GM23248 (cell line): ENCODE measurements around the gene KREMEN2. TPM values are rescaled to one million over a fixed set of nuclear protein-coding genes. Genes with fewer than 3 reads are reported as not detected.
"Not testable (repeated sequence)": the region's sequence is repeated elsewhere in the genome, so short reads cannot be mapped to it uniquely, and the experiment has no call there.

Experiments
- DNase-seq: peaks from one replicate; pipeline ENCODE4 v3.0.0-alpha.2; 2015
- H2AFZ ChIP-seq: fragments of 200-600 bp; sonication (generic); 2 replicates; pipeline ENCODE4 v1.6.1; 2016; ENCODE audit warnings: antibody characterized with exemption
- H3F3A ChIP-seq: fragments of 200-600 bp; sonication (generic); 2 replicates; pipeline ENCODE4 v1.6.1; 2016; ENCODE audit warnings: mild to moderate bottlenecking, antibody characterized with exemption, mixed run types; ENCODE audit not compliant: insufficient read depth
- H3K27ac ChIP-seq: fragments of 200-600 bp; sonication (generic); 2 replicates; pipeline ENCODE4 v1.5.1; 2016; ENCODE audit warnings: mild to moderate bottlenecking
- H3K27me3 ChIP-seq: fragments of 200-600 bp; sonication (generic); replicated peaks from 2 replicates; pipeline ENCODE4 v1.6.1; 2016; ENCODE audit warnings: mild to moderate bottlenecking; ENCODE audit not compliant: insufficient read depth
- H3K36me3 ChIP-seq: fragments of 200-600 bp; sonication (generic); 2 replicates; pipeline ENCODE4 v1.6.1; 2016; ENCODE audit warnings: low read depth, mild to moderate bottlenecking
- H3K4me1 ChIP-seq: fragments of 200-600 bp; sonication (generic); 2 replicates; pipeline ENCODE4 v1.6.1; 2016; ENCODE audit warnings: mild to moderate bottlenecking; ENCODE audit not compliant: insufficient read depth
- H3K4me2 ChIP-seq: fragments of 200-600 bp; sonication (generic); one replicate; pipeline ENCODE4 v1.6.1; 2016; ENCODE audit warnings: mild to moderate bottlenecking; ENCODE audit not compliant: unreplicated experiment
- H3K4me3 ChIP-seq: fragments of 200-600 bp; sonication (generic); 2 replicates; pipeline ENCODE4 v1.5.1; 2016; ENCODE audit warnings: mild to moderate bottlenecking
- H3K79me2 ChIP-seq: fragments of 200-600 bp; sonication (generic); 2 replicates; pipeline ENCODE4 v1.6.1; 2016; ENCODE audit warnings: mild to moderate bottlenecking; ENCODE audit not compliant: insufficient read depth
- H3K9ac ChIP-seq: fragments of 200-600 bp; sonication (generic); 2 replicates; pipeline ENCODE4 v1.6.1; 2016; ENCODE audit warnings: mild to moderate bottlenecking
- H3K9me2 ChIP-seq: fragments of 200-600 bp; sonication (generic); 2 replicates; pipeline ENCODE4 v1.6.1; 2016; ENCODE audit warnings: mixed run types, mild to moderate bottlenecking, moderate library complexity; ENCODE audit not compliant: insufficient read depth
- H3K9me3 ChIP-seq: fragments of 200-600 bp; sonication (generic); one replicate; pipeline ENCODE4 v1.6.1; 2017; ENCODE audit warnings: low read depth
- H4K20me1 ChIP-seq: fragments of 200-600 bp; sonication (generic); 2 replicates; pipeline ENCODE4 v1.6.0; 2016; ENCODE audit not compliant: insufficient read depth
- EZH2 ChIP-seq: fragments of 200-600 bp; sonication (generic); IDR thresholded peaks from 2 replicates; pipeline ENCODE4 v1.6.1; 2018; ENCODE audit warnings: antibody characterized with exemption, mild to moderate bottlenecking; ENCODE audit not compliant: insufficient read depth, poor library complexity, severe bottlenecking
- EZH2phosphoT487 ChIP-seq: fragments of 200-600 bp; sonication (generic); IDR thresholded peaks from 2 replicates; pipeline ENCODE4 v1.6.1; 2018; ENCODE audit warnings: antibody characterized with exemption, moderate library complexity, mild to moderate bottlenecking, low read depth; ENCODE audit not compliant: insufficient read depth
- WGBS, 2 experiments: methylation state at CpG; one replicate each; pipeline ENCODE4 v1.1.6; 2015 to 2017; ENCODE audit warnings: low lambda C conversion rate in 2 of 2, low coverage in 1 of 2; ENCODE audit errors: missing lambda C conversion rate in 2 of 2; 5-methylcytosine and 5-hydroxymethylcytosine counted together
- in situ Hi-C: fragments of 300-500 bp; cut with MboI; formaldehyde crosslinking; loops from 2 replicates; pipeline ENCODE4 v1.15.0; 2020
- polyA plus RNA-seq: library from polyadenylated mRNA; unstranded; fragments of >200 nt; fragmentation: Nextera tagmentation; extraction: Ambion mirVana; gene quantifications from 2 replicates; pipeline ENCODE4 v1.2.1, GENCODE V29; 2016
- total RNA-seq: library from RNA; depleted of rRNA; stranded (reverse); fragments of >200 nt; shearing (Covaris generic); gene quantifications from 2 replicates; pipeline ENCODE4 v1.2.3, GENCODE V29; 2014

The KREMEN2 gene
- total and polyA plus RNA-seq, 2 experiments from 2014 or later, result not detected

DNA sequence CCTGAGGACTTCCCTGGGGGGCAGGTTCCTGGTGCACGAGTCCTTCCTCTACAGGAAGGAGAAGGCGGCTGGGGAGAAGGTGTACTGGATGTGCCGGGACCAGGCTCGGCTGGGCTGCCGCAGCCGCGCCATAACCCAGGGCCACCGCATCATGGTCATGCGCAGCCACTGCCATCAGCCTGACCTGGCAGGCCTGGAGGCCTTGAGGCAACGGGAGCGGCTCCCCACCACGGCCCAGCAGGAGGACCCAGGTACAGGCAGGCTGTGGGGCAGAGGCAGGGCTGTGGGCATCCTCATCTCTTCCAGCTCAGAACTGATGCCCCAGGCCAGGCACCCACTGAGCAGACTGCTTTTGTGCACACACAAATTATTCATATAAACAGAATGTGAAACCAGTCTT lies 25.9 kb upstream of the KREMEN2 start:
- H3K27ac ChIP-seq, result no peak overlapping the region
- 93 to 96% methylated on average over 11 to 12 of the region's 12 CpGs for WGBS, 2 experiments
- no peaks in the 10 kb centered on the region for H3K9me2 ChIP-seq
- H4K20me1 ChIP-seq, result no peaks in the 10 kb centered on the region
- DNase-seq, result no peak
- no peak overlapping the region for H3K4me3 ChIP-seq
- H3K27me3 ChIP-seq, result no peaks in the 10 kb centered on the region
- no peak overlapping the region for H3K4me2 ChIP-seq
- peaks cover 23% of the 10 kb centered on the region; the same call in 1 of the 2 replicates for H3K36me3 ChIP-seq
- H3K79me2 ChIP-seq, result no peaks in the 10 kb centered on the region
- H3K9ac ChIP-seq, result no peak overlapping the region
- H3K9me3 ChIP-seq, result no peaks in the 10 kb centered on the region
- no peaks in the 10 kb centered on the region for H3F3A ChIP-seq
- H2AFZ ChIP-seq, result no peak overlapping the region
- no peaks in the 10 kb centered on the region for H3K4me1 ChIP-seq
- in situ Hi-C loops, result no loop called here
- no peak for TF ChIP-seq EZH2phosphoT487
- TF ChIP-seq EZH2, result no peak

DNA sequence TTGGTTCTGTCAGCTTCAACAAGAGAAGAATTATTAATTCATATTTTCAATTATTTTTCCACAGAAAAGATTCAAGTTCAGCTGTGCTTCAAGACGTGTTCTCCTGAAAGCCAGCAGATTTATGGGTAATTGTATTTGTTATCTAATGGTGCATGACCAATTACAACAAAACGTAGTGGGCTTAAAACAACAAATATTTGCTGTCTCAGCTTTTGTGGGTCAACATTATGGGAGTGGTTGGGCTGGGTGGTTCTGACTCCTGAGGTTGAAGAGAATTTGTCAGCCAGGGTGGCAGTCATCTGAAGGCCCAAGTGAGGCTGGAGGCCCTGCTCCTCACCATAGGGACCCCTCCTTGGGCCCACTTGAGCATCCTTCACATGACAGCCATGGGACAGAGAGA lies 24.1 kb upstream of the KREMEN2 start:
- Histone ChIP-seq H3K9ac (no peak overlapping the region), H3K9me3 (no peaks in the 10 kb centered on the region), H3K4me1 (no peaks in the 10 kb centered on the region), H3K4me3 (no peak overlapping the region), H3K79me2 (no peaks in the 10 kb centered on the region), H3K4me2 (no peak overlapping the region), H2AFZ (no peak overlapping the region), H4K20me1 (no peaks in the 10 kb centered on the region), H3F3A (no peaks in the 10 kb centered on the region), H3K36me3 (peaks cover 23% of the 10 kb centered on the region; the same call in 1 of the 2 replicates), H3K27me3 (no peaks in the 10 kb centered on the region), H3K9me2 (no peaks in the 10 kb centered on the region), H3K27ac (no peak overlapping the region)
- in situ Hi-C loops, result no loop called here
- no peak for TF ChIP-seq EZH2phosphoT487
- no peak for TF ChIP-seq EZH2
- WGBS, 2 experiments, result 97 to 100% methylated on average over 2 of the region's 2 CpGs
- DNase-seq, result no peak

DNA sequence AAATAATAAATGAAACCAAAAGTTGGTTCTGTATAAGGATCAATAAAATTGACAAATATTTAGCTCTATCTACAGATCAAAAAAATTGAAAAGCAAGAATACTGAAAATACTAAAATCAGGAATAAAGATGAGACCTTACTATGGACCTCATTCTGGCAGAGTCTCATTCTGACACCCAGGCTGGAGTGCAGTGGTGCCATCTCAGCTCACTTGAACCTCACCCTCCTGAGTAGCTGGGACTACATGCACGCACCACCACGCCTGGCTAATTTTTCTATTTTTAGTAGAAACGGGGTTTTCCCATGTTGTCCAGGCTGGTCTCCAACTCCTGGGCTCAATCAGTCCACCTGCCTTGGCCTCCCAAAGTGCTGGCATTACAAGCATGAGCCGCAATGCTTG lies 22.0 kb upstream of the KREMEN2 start:
- Histone ChIP-seq H3K4me3 (no peak overlapping the region), H3K9me3 (no peaks in the 10 kb centered on the region), H3K9ac (no peak overlapping the region), H4K20me1 (no peaks in the 10 kb centered on the region), H3K27me3 (no peaks in the 10 kb centered on the region), H3K79me2 (no peaks in the 10 kb centered on the region), H3K36me3 (peaks cover 30% of the 10 kb centered on the region; the same call in 1 of the 2 replicates), H3K4me1 (no peaks in the 10 kb centered on the region), H3K27ac (no peak overlapping the region), H2AFZ (no peak overlapping the region), H3K9me2 (no peaks in the 10 kb centered on the region), H3F3A (no peaks in the 10 kb centered on the region), H3K4me2 (no peak overlapping the region)
- DNase-seq, result no peak
- 92 to 95% methylated on average over 4 of the region's 4 CpGs for WGBS, 2 experiments
- in situ Hi-C loops, result no loop called here
- TF ChIP-seq EZH2phosphoT487 (no peak), EZH2 (no peak)

DNA sequence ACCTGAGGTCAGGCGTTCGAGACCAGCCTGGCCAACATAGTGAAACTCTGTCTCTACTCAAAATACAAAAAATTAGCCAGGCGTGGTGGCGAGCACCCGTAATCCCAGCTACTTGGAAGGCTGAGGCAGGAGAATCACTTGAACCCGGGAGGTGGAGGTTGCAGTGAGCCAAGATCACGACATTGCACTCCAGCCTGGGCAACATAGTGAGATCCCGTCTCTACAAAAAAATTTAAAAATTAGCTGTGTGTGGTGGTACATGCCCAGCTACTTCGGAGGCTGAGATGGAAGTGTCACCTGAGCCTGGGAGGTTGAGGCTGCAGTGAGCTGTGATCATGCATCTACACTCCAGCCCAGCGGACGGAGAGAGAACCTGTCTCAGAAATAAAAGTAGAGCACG lies 20.4 kb upstream of the KREMEN2 start:
- H3K9ac ChIP-seq, H3K27ac ChIP-seq, H3K27me3 ChIP-seq, H2AFZ ChIP-seq, H4K20me1 ChIP-seq, H3F3A ChIP-seq, in situ Hi-C loops, H3K9me2 ChIP-seq, H3K79me2 ChIP-seq, H3K4me3 ChIP-seq, DNase-seq, H3K4me2 ChIP-seq, H3K9me3 ChIP-seq, H3K4me1 ChIP-seq: not testable (repeated sequence)
- 73 to 78% methylated on average over 11 to 12 of the region's 12 CpGs for WGBS, 2 experiments
- H3K36me3 ChIP-seq, result peaks cover 30% of the 10 kb centered on the region; the same call in 1 of the 2 replicates

DNA sequence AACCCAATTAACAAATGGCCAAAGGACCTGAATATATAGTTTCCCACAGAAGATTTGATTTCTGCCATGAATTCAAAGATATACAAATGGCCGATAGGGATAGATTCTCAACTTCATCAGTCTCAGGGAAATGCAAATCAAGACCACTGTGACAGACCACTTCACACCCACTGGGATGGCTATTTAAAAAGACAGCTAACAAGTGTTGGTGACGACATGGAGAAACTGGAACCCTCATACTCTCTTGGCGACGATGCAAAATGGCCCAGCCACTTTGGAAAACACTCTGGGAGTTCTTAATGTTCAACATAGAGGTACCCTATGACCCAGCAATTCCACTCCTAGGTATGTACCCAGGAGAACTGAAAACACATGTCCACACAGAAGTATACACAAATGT lies 17.4 kb upstream of the KREMEN2 start:
- WGBS, 2 experiments, result 94 to 95% methylated on average over 4 of the region's 4 CpGs

More for the DNA sequence above, 17.4 kb upstream of the KREMEN2 start:
- no peak overlapping the region for H2AFZ ChIP-seq
- H3K9me3 ChIP-seq, result no peaks in the 10 kb centered on the region
- DNase-seq, result no peak
- H3K4me1 ChIP-seq, result no peaks in the 10 kb centered on the region
- H3K27me3 ChIP-seq, result no peaks in the 10 kb centered on the region
- 0 out of 2 replicates have a peak, but pooled peaks cover 7% of the 10 kb centered on the region for H3K36me3 ChIP-seq
- H3K79me2 ChIP-seq, result no peaks in the 10 kb centered on the region
- no peak for TF ChIP-seq EZH2
- no peak for TF ChIP-seq EZH2phosphoT487
- no peak overlapping the region for H3K9ac ChIP-seq
- no peaks in the 10 kb centered on the region for H3F3A ChIP-seq
- in situ Hi-C loops, result no loop called here
- no peaks in the 10 kb centered on the region for H4K20me1 ChIP-seq
- no peaks in the 10 kb centered on the region for H3K9me2 ChIP-seq
- H3K4me2 ChIP-seq, result no peak overlapping the region
- H3K27ac ChIP-seq, result no peak overlapping the region
- no peak overlapping the region for H3K4me3 ChIP-seq
